ENCODE results near the gene ARRB2. TPM values are rescaled to one million over a fixed set of nuclear protein-coding genes. Genes with fewer than 3 reads are reported as not detected.
A peak's percentile ranks its signal among the peaks of the same experiment; 100 is the strongest.
"Not testable (repeated sequence)": the region's sequence is repeated elsewhere in the genome, so short reads cannot be mapped to it uniquely, and the experiment has no call there.

The ARRB2 gene
- total RNA-seq, 1 experiment from 2014 or later = 25.1 TPM

- Mint-ChIP-seq H3K27ac (ENCODE audit: low read depth, unreplicated experiment) (no peak overlapping the region), H3K9me3 (ENCODE audit: unreplicated experiment) (no peaks in the 10 kb centered on the region), H3K4me1 (ENCODE audit: insufficient read depth, unreplicated experiment) (peaks cover 11% of the 10 kb centered on the region), H3K36me3 (ENCODE audit: insufficient read depth, unreplicated experiment) (peaks cover 4% of the 10 kb centered on the region), H3K4me3 (ENCODE audit: unreplicated experiment) (no peak overlapping the region), H3K27me3 (ENCODE audit: insufficient read depth, unreplicated experiment) (no peaks in the 10 kb centered on the region)
- intact Hi-C loops (cut with micrococcal nuclease) = no loop called here
- POLR2A ChIA-PET = interaction anchor here (1.8 kb wide), 1 partner anchor 82 kb away, joined by 5 read pairs; no protein-coding TSS in a partner anchor
- CTCF ChIA-PET = interaction anchor here (0.6 to 1.5 kb wide), 4 partner anchors 80 to 1325 kb away, joined by 3 to 4 read pairs (median 3); no protein-coding TSS in a partner anchor
- peak; percentile 24 for DNase-seq (ENCODE audit: unreplicated experiment)
- TF ChIP-seq CTCF (IDR thresholded peaks at IDR 0.05; ENCODE audit: unreplicated experiment) = no peak
- no TSS peak for BruUV-seq (replicated peaks)
Observed at GRCh38 chr17:4708436-4708835, 2.0 kb upstream of the ARRB2 start.

DNA sequence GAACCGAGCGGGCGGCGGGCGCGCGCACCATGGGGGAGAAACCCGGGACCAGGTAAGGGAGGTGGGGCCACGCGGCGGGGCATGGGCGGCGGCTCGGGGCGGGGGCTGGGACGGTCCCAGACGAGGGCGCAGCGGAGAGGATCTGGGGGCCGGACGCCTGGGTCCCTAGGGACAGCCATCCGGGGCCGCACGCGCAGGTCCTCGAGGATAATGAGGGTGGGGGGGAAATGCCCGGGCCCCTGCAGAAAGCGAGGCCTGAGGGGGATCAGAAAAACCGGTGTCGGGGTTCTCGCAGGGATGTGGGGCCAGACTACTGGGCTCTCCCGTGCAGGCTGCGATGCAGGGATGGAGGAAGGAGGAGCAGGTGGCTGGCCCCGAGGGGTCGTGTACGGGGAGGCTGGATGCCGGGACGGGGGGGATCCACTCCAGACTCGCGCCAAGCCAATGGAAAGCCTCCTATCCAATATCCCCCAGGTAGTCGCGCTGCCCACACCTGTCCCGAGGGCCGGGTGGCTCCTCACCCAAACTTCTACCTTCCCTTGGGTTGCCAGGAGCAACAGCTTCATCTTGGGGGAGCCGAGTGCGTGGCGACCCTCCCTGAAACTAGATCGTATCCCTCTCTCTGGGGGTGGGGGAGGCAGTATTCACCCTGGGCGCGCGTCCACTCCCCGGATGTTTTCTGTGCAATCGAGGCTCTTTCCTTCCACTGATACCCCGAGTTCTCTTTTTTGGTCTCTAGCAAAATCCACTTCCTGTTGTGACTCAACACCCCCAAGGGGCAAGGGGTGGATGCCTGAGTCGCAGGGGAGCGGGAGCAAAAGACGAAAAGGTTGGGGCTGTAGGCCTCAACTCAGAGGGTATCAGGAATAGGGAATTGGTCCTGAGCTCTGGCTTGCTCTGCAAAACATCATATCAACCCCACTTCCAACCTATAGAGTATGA, 532 bp downstream of the ARRB2 start:
- peaks cover 9% of the 10 kb centered on the region for H3K4me1 Mint-ChIP-seq (ENCODE audit: insufficient read depth, unreplicated experiment)
- no peaks in the 10 kb centered on the region for H3K9me3 Mint-ChIP-seq (ENCODE audit: unreplicated experiment)
- peak overlapping the region; percentile 53 for H3K27ac Mint-ChIP-seq (ENCODE audit: low read depth, unreplicated experiment)
- H3K4me3 Mint-ChIP-seq (ENCODE audit: unreplicated experiment) = peak overlapping the region; percentile 66
- TF ChIP-seq CTCF (IDR thresholded peaks at IDR 0.05; ENCODE audit: unreplicated experiment) = no peak
- no peaks in the 10 kb centered on the region for H3K27me3 Mint-ChIP-seq (ENCODE audit: insufficient read depth, unreplicated experiment)
- no TSS peak for BruUV-seq (replicated peaks)
- ChIA-PET CTCF (interaction anchor here (0.6 to 1.5 kb wide), 7 partner anchors 10 to 353 kb away, joined by 3 to 4 read pairs (median 3); partner anchors contain the start of genes GP1BA, RNF167 and SLC25A11), POLR2A (interaction anchor here (0.6 to 1.9 kb wide), 12 partner anchors 10 to 235 kb away, joined by 3 to 14 read pairs (median 4); partner anchors contain the start of genes CXCL16, GLTPD2, MINK1 and RNF167)
- intact Hi-C loops (cut with micrococcal nuclease) = loop anchor here (1.0 to 2.0 kb wide), 3 partner anchors 20 to 178 kb away; partner anchors contain the start of gene MED11
- DNase-seq (ENCODE audit: unreplicated experiment) = no peak
- peaks cover 4% of the 10 kb centered on the region for H3K36me3 Mint-ChIP-seq (ENCODE audit: insufficient read depth, unreplicated experiment)

DNA sequence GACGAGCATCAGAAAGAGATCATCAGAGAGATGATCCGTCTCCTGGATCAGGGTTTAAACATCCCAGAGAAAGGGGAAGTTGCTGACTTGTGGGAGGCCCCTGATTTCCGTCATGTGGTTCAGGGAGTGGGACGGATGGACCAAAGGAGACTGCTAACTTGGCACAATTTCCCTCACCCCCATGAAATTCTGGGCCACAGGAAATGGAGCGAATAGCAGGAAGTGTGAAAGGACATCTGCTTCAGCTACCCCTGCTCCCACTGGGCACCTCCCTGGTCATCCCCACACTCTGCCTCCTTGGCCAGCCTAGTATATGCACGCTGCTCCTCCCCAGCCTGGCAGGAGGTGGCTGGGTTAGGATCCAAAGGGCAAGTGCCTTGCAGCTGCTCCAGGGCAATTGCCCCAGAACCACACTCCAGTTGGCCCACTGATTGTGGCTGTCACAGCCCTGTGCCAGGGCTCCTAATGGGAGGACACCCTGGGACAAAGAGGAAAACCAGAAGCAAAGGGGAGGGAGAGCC, 1.3 kb downstream of the ARRB2 start:
- Mint-ChIP-seq H3K27ac (ENCODE audit: low read depth, unreplicated experiment) (no peak overlapping the region), H3K27me3 (ENCODE audit: insufficient read depth, unreplicated experiment) (no peaks in the 10 kb centered on the region), H3K4me1 (ENCODE audit: insufficient read depth, unreplicated experiment) (peaks cover 6% of the 10 kb centered on the region), H3K4me3 (ENCODE audit: unreplicated experiment) (peak overlapping the region; percentile 66), H3K36me3 (ENCODE audit: insufficient read depth, unreplicated experiment) (peaks cover 2% of the 10 kb centered on the region), H3K9me3 (ENCODE audit: unreplicated experiment) (no peaks in the 10 kb centered on the region)
- no peak for DNase-seq (ENCODE audit: unreplicated experiment)
- ChIA-PET POLR2A (interaction anchor here (0.6 to 1.3 kb wide), 3 partner anchors 16 to 173 kb away, joined by 3 read pairs; no protein-coding TSS in a partner anchor), CTCF (interaction anchor here (0.6 to 1.5 kb wide), 5 partner anchors 9 to 352 kb away, joined by 3 to 4 read pairs (median 3); partner anchors contain the start of genes RNF167, SLC25A11 and SPAG7)
- intact Hi-C loops (cut with micrococcal nuclease) = loop anchor here (2.0 kb wide), 1 partner anchor 177 kb away; no protein-coding TSS in a partner anchor
- no peak for TF ChIP-seq CTCF (IDR thresholded peaks at IDR 0.05; ENCODE audit: unreplicated experiment)
- BruUV-seq (replicated peaks) = no TSS peak

GRCh38 chr17:4712526-4712925, 2.1 kb downstream of the ARRB2 start:
- peaks cover 6% of the 10 kb centered on the region for H3K4me1 Mint-ChIP-seq (ENCODE audit: insufficient read depth, unreplicated experiment)
- H3K4me3 Mint-ChIP-seq (ENCODE audit: unreplicated experiment) = no peak overlapping the region
- TF ChIP-seq CTCF (IDR thresholded peaks at IDR 0.05; ENCODE audit: unreplicated experiment) = no peak
- POLR2A ChIA-PET = interaction anchor here (1.0 kb wide), 1 partner anchor 15 kb away, joined by 3 read pairs; no protein-coding TSS in a partner anchor
- peak; percentile 15 for DNase-seq (ENCODE audit: unreplicated experiment)
- intact Hi-C loops (cut with micrococcal nuclease) = no loop called here
- no peaks in the 10 kb centered on the region for H3K36me3 Mint-ChIP-seq (ENCODE audit: insufficient read depth, unreplicated experiment)
- H3K27me3 Mint-ChIP-seq (ENCODE audit: insufficient read depth, unreplicated experiment) = no peaks in the 10 kb centered on the region
- no peaks in the 10 kb centered on the region for H3K9me3 Mint-ChIP-seq (ENCODE audit: unreplicated experiment)
- CTCF ChIA-PET = interaction anchor here (1.5 kb wide), 1 partner anchor 13 kb away, joined by 4 read pairs; no protein-coding TSS in a partner anchor
- H3K27ac Mint-ChIP-seq (ENCODE audit: low read depth, unreplicated experiment) = no peak overlapping the region
- no TSS peak for BruUV-seq (replicated peaks)

DNA sequence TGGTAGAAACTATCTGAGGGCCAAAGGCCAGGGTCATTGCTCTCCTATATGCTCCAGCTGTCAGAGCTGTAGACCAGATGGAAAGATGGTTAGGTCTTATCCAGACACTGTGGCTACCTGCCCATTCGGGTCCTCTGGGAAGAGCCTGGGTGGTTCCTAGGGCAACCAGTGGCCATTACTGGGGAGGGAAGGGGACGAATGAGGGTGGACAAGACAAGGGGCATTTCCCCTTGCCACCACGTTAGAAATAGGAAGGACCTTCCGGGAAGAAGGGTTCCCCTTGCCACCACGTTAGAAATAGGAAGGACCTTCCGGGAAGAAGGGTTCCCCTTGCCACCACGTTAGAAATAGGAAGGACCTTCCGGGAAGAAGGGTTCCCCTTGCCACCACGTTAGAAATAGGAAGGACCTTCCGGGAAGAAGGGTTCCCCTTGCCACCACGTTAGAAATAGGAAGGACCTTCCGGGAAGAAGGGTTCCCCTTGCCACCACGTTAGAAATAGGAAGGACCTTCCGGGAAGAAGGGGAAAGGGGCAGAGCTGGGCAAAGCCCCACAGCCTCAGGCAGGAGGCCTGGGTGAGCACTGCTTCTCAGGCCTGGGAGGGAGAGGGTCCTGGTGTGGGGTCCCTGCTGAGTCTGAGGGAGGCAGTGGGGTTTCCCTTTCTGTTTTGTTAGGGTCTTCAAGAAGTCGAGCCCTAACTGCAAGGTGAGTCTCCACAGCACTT, 4.1 kb downstream of the ARRB2 start:
- DNase-seq (ENCODE audit: unreplicated experiment); H3K27ac Mint-ChIP-seq (ENCODE audit: low read depth, unreplicated experiment); H3K36me3 Mint-ChIP-seq (ENCODE audit: insufficient read depth, unreplicated experiment); H3K4me3 Mint-ChIP-seq (ENCODE audit: unreplicated experiment); H3K4me1 Mint-ChIP-seq (ENCODE audit: insufficient read depth, unreplicated experiment); POLR2A ChIA-PET; H3K9me3 Mint-ChIP-seq (ENCODE audit: unreplicated experiment); BruUV-seq (replicated peaks); H3K27me3 Mint-ChIP-seq (ENCODE audit: insufficient read depth, unreplicated experiment); intact Hi-C loops (cut with micrococcal nuclease): not testable (repeated sequence)
- CTCF ChIA-PET = interaction anchor here (0.6 kb wide), 1 partner anchor 89 kb away, joined by 3 read pairs; no protein-coding TSS in a partner anchor

All from MCF 10A (cell line).